Fibroblast of lung (primary cell): ENCODE measurements around the gene RAB37.

Experiments
- EZH2 ChIP-seq: IDR thresholded peaks from 2 replicates; pipeline ENCODE4 v1.5.1; 2012; ENCODE audit warnings: low read length, control low read depth, mild to moderate bottlenecking; ENCODE audit errors: missing control alignments
- TF ChIP-seq, protein P1 (sequence below), 2 donors: IDR thresholded peaks in 1 of 2; conservative IDR thresholded peaks in 1 of 2; 1 replicate in 1 of 2; 2 replicates in 1 of 2; pipeline ENCODE4 v1.5.1; 2011 to 2012; ENCODE audit warnings: low read length in 2 of 2, control low read depth in 1 of 2, inconsistent platforms in 1 of 2, low read depth in 1 of 2, mild to moderate bottlenecking in 1 of 2

DNA sequence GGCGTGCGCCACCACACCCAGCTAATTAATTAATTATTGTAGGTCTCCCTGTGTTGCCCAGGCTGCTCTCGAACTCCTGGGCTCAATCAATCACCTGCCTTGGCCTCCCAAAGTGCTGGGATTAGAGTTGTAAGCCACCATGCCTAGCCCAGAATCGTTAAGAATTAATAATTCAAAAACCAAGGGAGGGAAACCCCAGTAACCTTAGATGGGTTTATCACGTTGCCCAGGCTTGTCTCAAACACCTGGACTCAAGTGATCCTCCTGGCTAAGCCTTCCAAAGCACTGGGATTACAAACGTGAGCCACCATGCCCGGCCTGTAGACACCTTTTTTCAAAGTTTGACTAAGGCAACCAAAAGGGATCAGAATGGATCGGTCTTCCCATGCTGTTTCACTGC is 45.9 kb upstream of the RAB37 start:
- TF ChIP-seq, protein P1, sequence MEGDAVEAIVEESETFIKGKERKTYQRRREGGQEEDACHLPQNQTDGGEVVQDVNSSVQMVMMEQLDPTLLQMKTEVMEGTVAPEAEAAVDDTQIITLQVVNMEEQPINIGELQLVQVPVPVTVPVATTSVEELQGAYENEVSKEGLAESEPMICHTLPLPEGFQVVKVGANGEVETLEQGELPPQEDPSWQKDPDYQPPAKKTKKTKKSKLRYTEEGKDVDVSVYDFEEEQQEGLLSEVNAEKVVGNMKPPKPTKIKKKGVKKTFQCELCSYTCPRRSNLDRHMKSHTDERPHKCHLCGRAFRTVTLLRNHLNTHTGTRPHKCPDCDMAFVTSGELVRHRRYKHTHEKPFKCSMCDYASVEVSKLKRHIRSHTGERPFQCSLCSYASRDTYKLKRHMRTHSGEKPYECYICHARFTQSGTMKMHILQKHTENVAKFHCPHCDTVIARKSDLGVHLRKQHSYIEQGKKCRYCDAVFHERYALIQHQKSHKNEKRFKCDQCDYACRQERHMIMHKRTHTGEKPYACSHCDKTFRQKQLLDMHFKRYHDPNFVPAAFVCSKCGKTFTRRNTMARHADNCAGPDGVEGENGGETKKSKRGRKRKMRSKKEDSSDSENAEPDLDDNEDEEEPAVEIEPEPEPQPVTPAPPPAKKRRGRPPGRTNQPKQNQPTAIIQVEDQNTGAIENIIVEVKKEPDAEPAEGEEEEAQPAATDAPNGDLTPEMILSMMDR (conservative IDR thresholded peaks at IDR 0.05 in 1 of 2, IDR thresholded peaks at IDR 0.05 in 1 of 2; ENCODE audit: low read depth in 1 of 2, low read length in 2 of 2): no peak
- TF ChIP-seq EZH2: no peak
